CD4-positive, alpha-beta T cell treated with Interleukin-6 at 100 ng/mL for 8 hours (primary cell): Measurements from ENCODE around the gene KBTBD6.
A peak's percentile ranks its signal among the peaks of the same experiment; 100 is the strongest.
"Not testable (repeated sequence)": the region's sequence is repeated elsewhere in the genome, so short reads cannot be mapped to it uniquely, and the experiment has no call there.

Experiments used
- DNase-seq: peaks from one replicate; pipeline ENCODE4 v3.0.0-alpha.2; 2020; ENCODE audit warnings: mixed read lengths, low spot score

KBTBD6 gene

DNA sequence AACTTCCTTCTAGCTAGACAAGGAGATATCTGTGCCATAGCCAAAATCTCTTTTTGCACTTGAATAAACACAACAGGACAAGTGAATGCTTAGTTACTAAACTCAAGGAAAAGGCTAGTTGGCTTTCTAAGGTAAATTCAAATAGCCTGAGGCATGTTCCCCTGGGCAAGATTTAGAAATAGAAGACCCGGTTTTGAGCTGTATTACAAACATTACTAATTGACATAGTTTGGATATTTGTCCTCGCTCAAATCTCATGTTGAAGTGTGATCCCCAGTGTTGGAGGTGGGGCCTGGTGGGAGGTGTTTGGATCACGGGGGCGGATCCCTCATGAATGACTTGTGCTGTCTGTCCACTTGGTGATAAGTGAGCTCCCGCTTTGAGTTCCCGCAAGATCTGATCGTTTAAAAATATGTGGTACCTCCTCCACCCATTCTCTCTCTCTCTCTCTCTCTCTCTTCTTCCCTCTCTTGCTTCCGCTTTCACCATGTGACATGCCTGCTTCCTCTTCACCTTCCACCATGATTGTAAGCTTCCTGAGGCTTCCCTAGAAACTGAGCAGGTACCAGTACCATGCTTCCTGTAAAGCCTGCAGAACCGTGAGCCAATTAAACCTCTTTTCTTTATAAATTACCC is 3.9 kb upstream of the KBTBD6 start:
- DNase-seq, result no peak

DNA sequence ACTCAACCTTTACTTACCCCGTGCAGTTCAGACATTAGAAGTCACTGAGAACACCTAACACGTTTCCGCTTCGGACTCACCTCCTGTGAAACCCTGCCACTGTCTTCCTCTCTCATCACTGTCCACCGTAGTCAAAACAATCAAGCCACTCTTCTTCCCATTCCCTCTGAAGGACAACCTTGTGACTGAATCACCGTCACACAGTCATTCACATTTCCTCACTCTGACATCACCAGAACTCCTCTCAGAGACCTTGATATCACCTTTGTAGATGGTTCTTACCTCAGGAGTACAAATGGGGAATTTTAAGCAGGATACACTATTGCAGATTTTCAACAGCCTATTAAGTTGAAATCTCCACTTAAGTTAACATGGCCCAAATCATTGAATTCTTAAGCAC is 1.3 kb upstream of the KBTBD6 start:
- no peak for DNase-seq

GRCh38 chr13:41131660-41132511 is 716 bp downstream of the KBTBD6 start:
- not testable (repeated sequence) for DNase-seq

DNA sequence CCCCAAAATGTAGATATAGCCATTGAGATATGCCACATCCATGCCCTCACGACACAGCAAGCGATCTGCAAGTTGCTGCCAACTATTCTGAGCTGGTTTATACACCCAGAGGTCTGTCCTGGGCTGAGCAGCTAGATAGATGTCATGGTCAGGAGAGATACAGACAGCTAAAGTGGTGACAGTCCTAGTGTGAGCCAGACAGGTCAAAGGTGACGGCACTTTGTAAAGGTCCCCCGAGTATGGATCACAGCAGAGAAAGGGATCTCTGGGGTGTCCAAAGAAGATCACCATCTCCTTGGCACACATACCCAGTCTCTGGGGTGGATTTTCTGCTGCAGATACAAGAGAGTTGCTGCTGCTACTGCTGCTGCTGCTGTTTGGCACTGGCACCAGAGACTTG is 1.4 kb downstream of the KBTBD6 start:
- DNase-seq, result not testable (repeated sequence)

- no peak for DNase-seq
These were observed 2.2 kb downstream of the KBTBD6 start for GRCh38 chr13:41130356-41130755.

GRCh38 chr13:41127701-41128100 is 4.9 kb downstream of the KBTBD6 start:
- no peak for DNase-seq

- DNase-seq, result peak; percentile 6
These were observed 9.8 kb downstream of the KBTBD6 start for GRCh38 chr13:41122838-41123237.

- DNase-seq, result no peak
These were observed 14.7 kb downstream of the KBTBD6 start for GRCh38 chr13:41117869-41118268.

- DNase-seq, result no peak
These were observed 21.1 kb downstream of the KBTBD6 start for GRCh38 chr13:41111454-41111853.

GRCh38 chr13:41107584-41108014 is 25.0 kb downstream of the KBTBD6 start:
- DNase-seq, result no peak

DNA sequence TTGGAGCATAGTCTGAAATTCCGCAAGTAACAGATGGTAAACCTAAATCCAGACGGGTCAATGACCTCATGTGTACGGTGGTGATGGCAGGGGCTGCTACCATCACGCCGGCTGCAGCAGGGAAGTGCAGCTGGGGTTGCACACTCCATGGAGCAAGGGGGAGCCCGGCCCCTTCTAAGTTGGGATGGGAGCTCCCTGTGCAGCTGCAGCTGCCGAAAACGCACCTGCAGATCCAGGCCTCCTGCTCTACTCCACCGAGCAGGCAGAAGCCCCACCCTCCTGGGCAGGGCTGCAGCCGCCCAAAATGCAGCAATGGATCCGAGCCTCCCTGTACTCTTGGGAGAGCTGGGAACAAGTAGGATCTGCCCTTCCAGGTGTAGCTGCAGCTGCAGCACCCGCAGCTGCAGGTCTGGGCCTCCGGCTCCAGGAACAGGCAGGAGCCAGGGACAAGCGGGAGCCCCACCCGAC is 25.5 kb downstream of the KBTBD6 start:
- no peak for DNase-seq

- DNase-seq, result no peak
These were observed 32.6 kb downstream of the KBTBD6 start for GRCh38 chr13:41099986-41100385.

- DNase-seq, result no peak
These were observed 33.8 kb downstream of the KBTBD6 start for GRCh38 chr13:41098761-41099160.

- not testable (repeated sequence) for DNase-seq
These were observed 36.9 kb downstream of the KBTBD6 start for GRCh38 chr13:41095681-41096080.

DNA sequence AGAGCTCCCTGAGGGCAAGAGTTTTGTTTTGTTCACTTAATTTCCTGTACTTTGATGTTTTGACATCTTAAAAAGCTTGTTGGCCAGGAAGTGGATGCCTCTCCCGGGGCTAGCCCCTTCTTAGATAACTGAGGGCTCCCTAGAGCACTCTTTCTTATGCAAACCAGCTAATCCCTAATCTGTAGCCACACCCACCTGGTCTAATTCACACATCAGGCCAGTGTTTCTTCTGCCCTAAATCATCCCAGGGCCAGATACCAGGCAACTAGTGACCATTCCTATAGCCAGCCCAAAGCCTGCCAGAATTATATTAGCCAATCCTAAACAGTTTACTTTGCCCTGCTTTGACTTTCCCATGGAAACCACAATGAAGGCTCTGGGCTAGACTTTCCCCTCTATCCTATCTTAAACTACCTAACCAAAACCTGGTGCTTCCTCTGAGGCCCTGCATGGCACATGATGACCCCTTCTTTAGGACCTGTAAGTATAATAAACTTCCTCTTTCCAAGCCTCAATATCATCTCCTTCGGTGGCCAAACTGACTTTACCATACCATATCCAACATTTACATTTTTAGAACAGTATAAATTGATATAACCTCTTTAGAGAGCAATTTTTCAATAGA is 46.5 kb downstream of the KBTBD6 start:
- no peak for DNase-seq

DNA sequence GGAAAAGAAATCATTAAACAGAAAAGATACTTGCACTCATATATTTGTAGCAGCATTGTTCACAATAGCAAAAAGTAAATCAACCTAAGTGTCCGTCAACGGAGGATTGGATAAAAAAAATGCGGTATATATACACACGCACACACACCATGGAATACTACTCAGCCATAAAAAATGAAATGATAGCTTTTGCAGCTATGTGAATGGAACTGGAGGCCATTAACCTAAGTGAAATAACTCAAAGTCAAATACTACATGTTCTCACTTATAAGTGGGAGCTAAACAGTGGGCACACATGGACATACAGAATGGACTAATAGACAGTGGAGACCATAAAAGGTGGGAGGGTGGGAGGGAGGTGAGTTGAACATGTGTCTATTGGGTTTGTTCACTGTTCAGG is 52.9 kb downstream of the KBTBD6 start:
- no peak for DNase-seq
